Glutamatergic neuron (in vitro differentiated cells): Measurements from ENCODE around the gene SRPK1. TPM values are rescaled to one million over a fixed set of nuclear protein-coding genes. Genes with fewer than 3 reads are reported as not detected.

ENCODE experiments used
- DNase-seq: peaks from one replicate; pipeline ENCODE4 v3.0.0; 2022
- H3K27ac Mint-ChIP-seq: one replicate; pipeline ENCODE4 v1.8.0; 2020; ENCODE audit warnings: mild to moderate bottlenecking, mixed read lengths, inconsistent platforms; ENCODE audit not compliant: unreplicated experiment
- H3K27me3 Mint-ChIP-seq: one replicate; pipeline ENCODE4 v1.8.0; 2020; ENCODE audit warnings: mild to moderate bottlenecking, moderate library complexity, mixed read lengths, inconsistent platforms; ENCODE audit not compliant: unreplicated experiment
- H3K36me3 Mint-ChIP-seq: one replicate; pipeline ENCODE4 v1.8.0; 2020; ENCODE audit warnings: mild to moderate bottlenecking, mixed read lengths, inconsistent platforms; ENCODE audit not compliant: unreplicated experiment
- H3K4me1 Mint-ChIP-seq: one replicate; pipeline ENCODE4 v1.8.0; 2020; ENCODE audit warnings: mild to moderate bottlenecking, low read depth, mixed read lengths, inconsistent platforms; ENCODE audit not compliant: unreplicated experiment
- H3K4me3 Mint-ChIP-seq: one replicate; pipeline ENCODE4 v1.8.0; 2020; ENCODE audit warnings: mild to moderate bottlenecking, mixed read lengths, inconsistent platforms; ENCODE audit not compliant: unreplicated experiment
- H3K9me3 Mint-ChIP-seq: one replicate; pipeline ENCODE4 v1.8.0; 2020; ENCODE audit warnings: mild to moderate bottlenecking, moderate library complexity, mixed read lengths, inconsistent platforms; ENCODE audit not compliant: unreplicated experiment
- total RNA-seq: library from RNA; stranded (reverse); fragmentation: NEBNext Ultra II Directional; extraction: Animal tissue kit (Norgen Biotek cat#: 25700); gene quantifications from one replicate; pipeline ENCODE4 v1.2.1, GENCODE V29; 2021; ENCODE audit not compliant: unreplicated experiment
- TF ChIP-seq, protein P1 (sequence below): fragments of 200-600 bp; sonication (generic); IDR thresholded peaks from one replicate; pipeline ENCODE4 v1.5.0; 2021; ENCODE audit not compliant: partially characterized antibody, unreplicated experiment

SRPK1 gene
- total RNA-seq, 1 donor from 2014 or later = 89.8 TPM

- Mint-ChIP-seq H3K9me3 (no peaks in the 10 kb centered on the region), H3K27me3 (no peaks in the 10 kb centered on the region), H3K4me3 (no peak overlapping the region), H3K27ac (no peak overlapping the region), H3K4me1 (no peaks in the 10 kb centered on the region), H3K36me3 (peaks cover 11% of the 10 kb centered on the region)
- DNase-seq = no peak
- TF ChIP-seq, protein P1, sequence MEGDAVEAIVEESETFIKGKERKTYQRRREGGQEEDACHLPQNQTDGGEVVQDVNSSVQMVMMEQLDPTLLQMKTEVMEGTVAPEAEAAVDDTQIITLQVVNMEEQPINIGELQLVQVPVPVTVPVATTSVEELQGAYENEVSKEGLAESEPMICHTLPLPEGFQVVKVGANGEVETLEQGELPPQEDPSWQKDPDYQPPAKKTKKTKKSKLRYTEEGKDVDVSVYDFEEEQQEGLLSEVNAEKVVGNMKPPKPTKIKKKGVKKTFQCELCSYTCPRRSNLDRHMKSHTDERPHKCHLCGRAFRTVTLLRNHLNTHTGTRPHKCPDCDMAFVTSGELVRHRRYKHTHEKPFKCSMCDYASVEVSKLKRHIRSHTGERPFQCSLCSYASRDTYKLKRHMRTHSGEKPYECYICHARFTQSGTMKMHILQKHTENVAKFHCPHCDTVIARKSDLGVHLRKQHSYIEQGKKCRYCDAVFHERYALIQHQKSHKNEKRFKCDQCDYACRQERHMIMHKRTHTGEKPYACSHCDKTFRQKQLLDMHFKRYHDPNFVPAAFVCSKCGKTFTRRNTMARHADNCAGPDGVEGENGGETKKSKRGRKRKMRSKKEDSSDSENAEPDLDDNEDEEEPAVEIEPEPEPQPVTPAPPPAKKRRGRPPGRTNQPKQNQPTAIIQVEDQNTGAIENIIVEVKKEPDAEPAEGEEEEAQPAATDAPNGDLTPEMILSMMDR = no peak
Observed at GRCh38 chr6:35874730-35875129, 46.2 kb downstream of the SRPK1 start.

- Mint-ChIP-seq H3K4me3 (no peak overlapping the region), H3K27ac (no peak overlapping the region), H3K4me1 (peaks cover 13% of the 10 kb centered on the region), H3K36me3 (no peaks in the 10 kb centered on the region), H3K27me3 (no peaks in the 10 kb centered on the region), H3K9me3 (peaks cover 2% of the 10 kb centered on the region)
- TF ChIP-seq, protein P1 = no peak
- DNase-seq = no peak
Observed at GRCh38 chr6:35859367-35859766, 61.5 kb downstream of the SRPK1 start.

DNA sequence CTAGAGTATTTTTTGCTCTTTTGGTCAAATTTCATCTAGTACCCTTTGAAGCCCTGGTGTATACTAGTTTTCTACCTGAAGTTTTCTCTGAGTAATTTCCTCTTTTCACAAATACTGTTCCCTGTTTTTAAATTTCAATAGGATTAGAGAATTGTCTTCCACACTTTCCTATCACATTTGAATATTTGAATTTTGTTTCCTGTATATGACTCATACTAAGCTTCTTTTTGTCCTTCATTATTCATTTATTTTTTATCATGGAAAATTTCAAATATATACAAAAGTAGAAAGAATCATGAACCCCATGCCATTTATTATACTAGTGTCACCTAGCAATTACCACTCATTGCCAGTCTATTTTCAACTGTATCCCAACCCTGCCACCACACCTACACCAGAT lies 63.0 kb downstream of the SRPK1 start:
- no peaks in the 10 kb centered on the region for H3K27me3 Mint-ChIP-seq
- DNase-seq = no peak
- H3K4me1 Mint-ChIP-seq = peaks cover 13% of the 10 kb centered on the region
- no peak overlapping the region for H3K27ac Mint-ChIP-seq
- no peaks in the 10 kb centered on the region for H3K9me3 Mint-ChIP-seq
- TF ChIP-seq, protein P1 = no peak
- H3K36me3 Mint-ChIP-seq = no peaks in the 10 kb centered on the region
- no peak overlapping the region for H3K4me3 Mint-ChIP-seq

DNA sequence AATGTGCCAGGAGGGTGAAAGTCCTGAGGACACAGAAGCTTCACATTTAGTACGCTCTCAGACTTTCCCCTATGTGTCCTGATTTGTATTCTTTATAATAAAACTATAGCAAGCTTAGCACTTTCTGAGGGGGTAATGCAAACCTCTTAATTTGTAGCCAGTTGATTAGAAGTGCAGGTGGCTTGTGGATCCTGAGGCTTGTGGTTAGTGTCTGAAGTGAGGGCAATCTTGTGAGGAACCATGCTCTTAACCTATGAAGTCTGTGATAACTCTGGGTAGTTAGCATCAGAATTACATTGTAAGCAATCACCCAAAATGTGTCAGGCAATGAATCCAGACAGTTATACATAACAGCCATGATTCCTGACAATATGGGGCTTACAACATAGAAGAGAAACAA lies 64.6 kb downstream of the SRPK1 start:
- H3K36me3 Mint-ChIP-seq = no peaks in the 10 kb centered on the region
- H3K27ac Mint-ChIP-seq = no peak overlapping the region
- TF ChIP-seq, protein P1 = no peak
- H3K27me3 Mint-ChIP-seq = no peaks in the 10 kb centered on the region
- H3K4me3 Mint-ChIP-seq = no peak overlapping the region
- H3K4me1 Mint-ChIP-seq = peaks cover 10% of the 10 kb centered on the region
- DNase-seq = no peak
- no peaks in the 10 kb centered on the region for H3K9me3 Mint-ChIP-seq

DNA sequence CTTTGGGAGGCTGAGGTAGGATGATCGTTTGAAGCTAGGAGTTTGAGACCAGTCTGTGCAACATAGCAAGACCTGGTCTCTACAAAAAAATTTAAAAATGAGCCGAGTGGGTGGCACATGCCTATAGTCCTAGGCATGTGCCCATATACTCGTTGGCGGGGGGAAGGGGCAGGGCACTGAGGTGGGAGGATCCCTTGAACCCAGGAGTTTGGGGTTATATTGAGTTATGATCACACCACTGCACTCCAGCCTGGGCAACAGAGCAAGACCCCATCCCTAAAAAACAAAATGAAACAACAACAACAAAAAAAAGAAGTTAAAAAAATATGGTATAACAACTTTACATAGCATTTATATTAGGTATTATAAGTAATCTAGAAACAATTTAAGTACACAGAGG lies 67.9 kb downstream of the SRPK1 start:
- no peaks in the 10 kb centered on the region for H3K36me3 Mint-ChIP-seq
- no peaks in the 10 kb centered on the region for H3K27me3 Mint-ChIP-seq
- DNase-seq = no peak
- no peaks in the 10 kb centered on the region for H3K4me1 Mint-ChIP-seq
- TF ChIP-seq, protein P1 = no peak
- H3K27ac Mint-ChIP-seq = no peak overlapping the region
- H3K9me3 Mint-ChIP-seq = no peaks in the 10 kb centered on the region
- no peak overlapping the region for H3K4me3 Mint-ChIP-seq
